ENCODE results near the gene TMEM92. TPM values are rescaled to one million over a fixed set of nuclear protein-coding genes. Genes with fewer than 3 reads are reported as not detected.
A peak's percentile ranks its signal among the peaks of the same experiment; 100 is the strongest.

TMEM92 gene
- total RNA-seq, 1 donor from 2014 or later = 1.8 TPM

DNA sequence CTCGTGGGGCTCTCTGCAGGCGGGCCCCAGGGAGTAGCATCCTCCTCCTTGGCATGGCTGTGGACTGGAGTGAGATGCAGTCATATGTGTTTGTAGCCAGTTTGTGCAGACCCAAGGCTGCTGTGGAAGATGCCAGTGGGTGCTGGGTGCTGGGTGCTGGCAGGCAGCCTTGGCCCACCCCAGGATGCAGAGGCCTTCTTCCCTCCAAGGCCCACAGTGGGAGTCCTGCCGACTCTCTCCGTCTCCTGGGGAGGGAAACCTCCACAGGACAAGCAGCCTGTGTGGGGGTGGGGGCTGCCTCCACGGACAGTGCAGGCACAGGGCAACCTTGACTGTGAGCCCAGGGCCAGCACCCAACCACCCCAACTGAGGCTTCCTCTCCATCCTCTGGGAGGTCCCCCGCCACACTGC, 13.8 kb upstream of the TMEM92 start:
- no peak overlapping the region for H3K4me3 Mint-ChIP-seq

DNA sequence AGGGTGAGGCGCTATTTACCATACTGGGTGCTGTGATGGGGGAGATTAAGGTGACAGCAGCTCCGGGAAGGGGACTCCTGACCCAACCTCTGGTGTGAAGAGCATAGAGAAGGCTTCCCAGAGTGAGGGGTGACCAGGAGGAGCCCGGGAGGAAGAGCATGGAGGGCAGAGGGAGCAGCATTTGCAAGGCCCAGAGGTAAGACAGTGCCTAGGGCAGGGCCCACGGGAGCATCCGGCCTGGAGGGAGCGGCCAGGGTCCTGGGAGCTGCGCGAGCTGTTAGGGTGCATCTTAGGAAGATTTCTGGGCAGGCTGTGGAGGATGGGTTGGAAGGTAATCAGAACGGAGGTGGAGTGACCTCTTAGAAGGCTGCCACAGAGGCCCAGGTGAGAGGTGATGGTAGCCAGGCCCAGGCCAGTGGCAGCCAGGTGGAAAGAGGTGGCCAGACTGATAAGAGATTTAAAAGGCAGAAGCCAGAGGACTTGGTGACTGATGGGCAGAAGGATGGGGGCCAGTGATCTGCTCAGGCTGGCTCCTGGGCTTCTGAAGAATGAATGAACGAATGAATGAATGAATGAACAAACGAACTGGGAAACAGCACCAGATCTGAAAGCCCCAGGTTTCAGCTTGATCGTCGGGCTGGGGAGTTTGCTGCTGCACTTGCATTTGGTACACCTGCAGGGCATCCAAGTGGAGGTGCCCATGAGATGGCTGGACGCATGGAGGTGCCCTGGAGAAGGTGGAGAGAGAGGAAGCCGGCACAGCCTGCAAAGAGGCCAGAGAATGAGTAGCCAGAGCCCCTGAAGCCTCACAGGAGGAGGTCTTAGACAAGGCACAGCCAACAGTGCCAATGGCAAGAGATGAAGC, 13.0 kb upstream of the TMEM92 start:
- no peaks in the 10 kb centered on the region for H4K20me1 ChIP-seq (ENCODE audit: low read depth)
- H3K4me1 ChIP-seq = peaks cover 36% of the 10 kb centered on the region
- no peaks in the 10 kb centered on the region for H3K79me2 ChIP-seq (ENCODE audit: low read depth)
- Mint-ChIP-seq H3K4me1 (peaks cover 31% of the 10 kb centered on the region), H3K4me3 (no peak overlapping the region), H3K36me3 (no peaks in the 10 kb centered on the region), H3K9me3 (no peaks in the 10 kb centered on the region), H3K27ac (peak overlapping the region; percentile 77), H3K27me3 (ENCODE audit: insufficient read depth, low read depth) (peaks cover 7% of the 10 kb centered on the region)
- DNase-seq (ENCODE audit: low spot score) = no peak
- H3K27ac ChIP-seq = no peak overlapping the region
- no peaks in the 10 kb centered on the region for H3F3A ChIP-seq (ENCODE audit: low read depth)
- no peaks in the 10 kb centered on the region for H3K27me3 ChIP-seq
- H3K9ac ChIP-seq = no peak overlapping the region
- no peaks in the 10 kb centered on the region for H3K36me3 ChIP-seq
- TF ChIP-seq EZH2phosphoT487 (IDR thresholded peaks at IDR 0.05) (no peak), EZH2 (IDR thresholded peaks at IDR 0.05) (no peak)
- TF ChIP-seq, protein P1, sequence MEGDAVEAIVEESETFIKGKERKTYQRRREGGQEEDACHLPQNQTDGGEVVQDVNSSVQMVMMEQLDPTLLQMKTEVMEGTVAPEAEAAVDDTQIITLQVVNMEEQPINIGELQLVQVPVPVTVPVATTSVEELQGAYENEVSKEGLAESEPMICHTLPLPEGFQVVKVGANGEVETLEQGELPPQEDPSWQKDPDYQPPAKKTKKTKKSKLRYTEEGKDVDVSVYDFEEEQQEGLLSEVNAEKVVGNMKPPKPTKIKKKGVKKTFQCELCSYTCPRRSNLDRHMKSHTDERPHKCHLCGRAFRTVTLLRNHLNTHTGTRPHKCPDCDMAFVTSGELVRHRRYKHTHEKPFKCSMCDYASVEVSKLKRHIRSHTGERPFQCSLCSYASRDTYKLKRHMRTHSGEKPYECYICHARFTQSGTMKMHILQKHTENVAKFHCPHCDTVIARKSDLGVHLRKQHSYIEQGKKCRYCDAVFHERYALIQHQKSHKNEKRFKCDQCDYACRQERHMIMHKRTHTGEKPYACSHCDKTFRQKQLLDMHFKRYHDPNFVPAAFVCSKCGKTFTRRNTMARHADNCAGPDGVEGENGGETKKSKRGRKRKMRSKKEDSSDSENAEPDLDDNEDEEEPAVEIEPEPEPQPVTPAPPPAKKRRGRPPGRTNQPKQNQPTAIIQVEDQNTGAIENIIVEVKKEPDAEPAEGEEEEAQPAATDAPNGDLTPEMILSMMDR (IDR thresholded peaks at IDR 0.05) = no peak
- no peak overlapping the region for H3K4me2 ChIP-seq
- H3K9me3 ChIP-seq (ENCODE audit: low read depth) = no peaks in the 10 kb centered on the region
- no peak overlapping the region for H2AFZ ChIP-seq (replicated peaks)
- H3K4me3 ChIP-seq = no peak overlapping the region

More for the DNA sequence above, 13.8 kb upstream of the TMEM92 start:
- no peaks in the 10 kb centered on the region for H3K36me3 ChIP-seq
- H3K27me3 ChIP-seq = no peaks in the 10 kb centered on the region
- no peak overlapping the region for H3K27ac ChIP-seq
- H4K20me1 ChIP-seq (ENCODE audit: low read depth) = no peaks in the 10 kb centered on the region
- no peak for DNase-seq (ENCODE audit: low spot score)
- no peak overlapping the region for H3K4me2 ChIP-seq
- peaks cover 4% of the 10 kb centered on the region for H3K27me3 Mint-ChIP-seq (ENCODE audit: insufficient read depth, low read depth)
- H3K4me3 ChIP-seq = no peak overlapping the region
- peaks cover 36% of the 10 kb centered on the region for H3K4me1 ChIP-seq
- H3K27ac Mint-ChIP-seq = peak overlapping the region; percentile 35
- TF ChIP-seq EZH2 (IDR thresholded peaks at IDR 0.05) = no peak
- no peak for TF ChIP-seq EZH2phosphoT487 (IDR thresholded peaks at IDR 0.05)
- TF ChIP-seq, protein P1 (IDR thresholded peaks at IDR 0.05) = no peak
- no peak overlapping the region for H2AFZ ChIP-seq (replicated peaks)
- no peak overlapping the region for H3K9ac ChIP-seq
- peaks cover 25% of the 10 kb centered on the region for H3K4me1 Mint-ChIP-seq
- H3F3A ChIP-seq (ENCODE audit: low read depth) = no peaks in the 10 kb centered on the region
- no peaks in the 10 kb centered on the region for H3K36me3 Mint-ChIP-seq
- no peaks in the 10 kb centered on the region for H3K9me3 ChIP-seq (ENCODE audit: low read depth)
- H3K79me2 ChIP-seq (ENCODE audit: low read depth) = no peaks in the 10 kb centered on the region
- no peaks in the 10 kb centered on the region for H3K9me3 Mint-ChIP-seq

DNA sequence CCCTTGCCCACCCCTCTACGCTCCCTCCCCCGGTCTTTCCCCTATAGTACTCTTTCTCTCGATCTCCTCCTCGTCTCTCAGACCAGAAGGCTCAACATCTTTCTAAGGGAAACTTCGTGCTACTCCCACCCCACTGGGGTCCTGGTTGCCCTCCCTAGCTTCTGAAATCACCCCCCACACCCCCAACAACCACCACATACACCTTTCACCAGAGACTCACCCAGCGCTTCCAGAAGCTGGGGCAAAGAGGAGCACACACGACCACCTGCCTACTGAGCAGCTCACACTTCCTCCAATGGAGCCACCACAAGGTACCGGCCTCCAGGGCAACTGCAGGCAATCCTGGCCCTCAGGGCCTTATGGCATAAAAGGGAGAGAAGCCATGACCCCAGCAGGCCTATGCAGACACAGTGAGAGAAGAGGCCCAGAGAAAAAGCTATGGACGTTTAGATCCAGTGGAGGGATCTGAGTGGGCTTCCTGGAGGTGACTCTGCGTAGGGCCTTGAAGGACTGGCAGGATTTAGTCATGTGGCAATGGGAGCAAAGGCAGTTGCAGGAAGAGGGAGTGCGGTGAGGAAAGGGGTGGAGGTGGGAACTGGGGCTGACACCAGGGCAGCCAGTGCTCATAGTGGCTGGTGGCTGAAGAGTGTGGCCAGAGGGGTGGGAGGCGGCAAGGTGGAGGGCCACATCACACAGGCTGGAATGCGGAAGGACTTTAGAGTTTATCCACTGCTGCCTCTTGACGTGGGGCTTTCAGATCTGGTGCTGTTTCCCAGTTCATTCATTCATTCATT, 12.1 kb upstream of the TMEM92 start:
- Histone ChIP-seq H2AFZ (replicated peaks) (no peak overlapping the region), H3K36me3 (no peaks in the 10 kb centered on the region), H3K4me3 (no peak overlapping the region), H3K4me1 (peaks cover 36% of the 10 kb centered on the region), H3K9me3 (ENCODE audit: low read depth) (no peaks in the 10 kb centered on the region), H3F3A (ENCODE audit: low read depth) (no peaks in the 10 kb centered on the region), H3K27me3 (no peaks in the 10 kb centered on the region), H3K27ac (no peak overlapping the region), H3K79me2 (ENCODE audit: low read depth) (no peaks in the 10 kb centered on the region), H3K4me2 (no peak overlapping the region), H4K20me1 (ENCODE audit: low read depth) (no peaks in the 10 kb centered on the region), H3K9ac (no peak overlapping the region)
- Mint-ChIP-seq H3K27ac (no peak overlapping the region), H3K4me3 (no peak overlapping the region), H3K27me3 (ENCODE audit: insufficient read depth, low read depth) (peaks cover 9% of the 10 kb centered on the region), H3K4me1 (peaks cover 34% of the 10 kb centered on the region), H3K36me3 (no peaks in the 10 kb centered on the region), H3K9me3 (no peaks in the 10 kb centered on the region)
- no peak for DNase-seq (ENCODE audit: low spot score)
- TF ChIP-seq EZH2phosphoT487 (IDR thresholded peaks at IDR 0.05) = no peak
- TF ChIP-seq EZH2 (IDR thresholded peaks at IDR 0.05) = no peak
- TF ChIP-seq, protein P1 (IDR thresholded peaks at IDR 0.05) = no peak

All from neural progenitor cell (in vitro differentiated cells).